Activated CD4-positive, alpha-beta memory T cell treated with anti-CD3 and anti-CD28 coated beads, Interleukin-2, amount 10 ng/mL, durations not matched to agents 7 days and 5 days (primary cell): ENCODE data around the gene CCSER1. TPM values are rescaled to one million over a fixed set of nuclear protein-coding genes. Genes with fewer than 3 reads are reported as not detected.
"Not testable (repeated sequence)": the region's sequence is repeated elsewhere in the genome, so short reads cannot be mapped to it uniquely, and the experiment has no call there.

ENCODE experiments used
- CTCF ChIA-PET: fragments of 350-600 bp; sonication (Branson Sonifier 250); formaldehyde crosslinking; loops from one replicate; lab custom pipeline; 2021; ENCODE audit warnings: antibody characterized with exemption, inconsistent platforms; lab: Charles Lee
- POLR2A ChIA-PET: fragments of 350-600 bp; sonication (Branson Sonifier 250); formaldehyde crosslinking; loops from one replicate; lab custom pipeline; 2021; ENCODE audit warnings: antibody characterized with exemption; lab: Charles Lee
- DNase-seq: peaks from one replicate; pipeline ENCODE4 v3.0.0-alpha.2; 2020
- H3K27ac Mint-ChIP-seq: one replicate; pipeline ENCODE4 v1.8.0; 2021; ENCODE audit warnings: mild to moderate bottlenecking, mixed read lengths
- H3K27me3 Mint-ChIP-seq: one replicate; pipeline ENCODE4 v1.8.0; 2021; ENCODE audit warnings: mixed read lengths
- H3K36me3 Mint-ChIP-seq: one replicate; pipeline ENCODE4 v1.8.0; 2021; ENCODE audit warnings: low read depth, mixed read lengths
- H3K4me1 Mint-ChIP-seq: one replicate; pipeline ENCODE4 v1.8.0; 2021; ENCODE audit warnings: mixed read lengths
- H3K4me3 Mint-ChIP-seq: one replicate; pipeline ENCODE4 v1.8.0; 2021; ENCODE audit warnings: mild to moderate bottlenecking, mixed read lengths
- H3K9me3 Mint-ChIP-seq: one replicate; pipeline ENCODE4 v1.8.0; 2021; ENCODE audit warnings: mixed read lengths
- total RNA-seq, 2 experiments: library from RNA; stranded (reverse); gene quantifications; one replicate each; pipeline ENCODE4 v1.2.3, GENCODE V29; 2021

Gene CCSER1
- total RNA-seq, 2 experiments from 2014 or later = 0.50 to 0.73 TPM

GRCh38 chr4:90906239-90906638, 779.0 kb downstream of the CCSER1 start:
- POLR2A ChIA-PET = no interaction called here
- no peak overlapping the region for H3K27ac Mint-ChIP-seq
- no peaks in the 10 kb centered on the region for H3K27me3 Mint-ChIP-seq
- H3K4me3 Mint-ChIP-seq = no peak overlapping the region
- DNase-seq = no peak
- CTCF ChIA-PET = no interaction called here
- no peaks in the 10 kb centered on the region for H3K36me3 Mint-ChIP-seq
- no peaks in the 10 kb centered on the region for H3K4me1 Mint-ChIP-seq
- H3K9me3 Mint-ChIP-seq = peaks cover 10% of the 10 kb centered on the region

DNA sequence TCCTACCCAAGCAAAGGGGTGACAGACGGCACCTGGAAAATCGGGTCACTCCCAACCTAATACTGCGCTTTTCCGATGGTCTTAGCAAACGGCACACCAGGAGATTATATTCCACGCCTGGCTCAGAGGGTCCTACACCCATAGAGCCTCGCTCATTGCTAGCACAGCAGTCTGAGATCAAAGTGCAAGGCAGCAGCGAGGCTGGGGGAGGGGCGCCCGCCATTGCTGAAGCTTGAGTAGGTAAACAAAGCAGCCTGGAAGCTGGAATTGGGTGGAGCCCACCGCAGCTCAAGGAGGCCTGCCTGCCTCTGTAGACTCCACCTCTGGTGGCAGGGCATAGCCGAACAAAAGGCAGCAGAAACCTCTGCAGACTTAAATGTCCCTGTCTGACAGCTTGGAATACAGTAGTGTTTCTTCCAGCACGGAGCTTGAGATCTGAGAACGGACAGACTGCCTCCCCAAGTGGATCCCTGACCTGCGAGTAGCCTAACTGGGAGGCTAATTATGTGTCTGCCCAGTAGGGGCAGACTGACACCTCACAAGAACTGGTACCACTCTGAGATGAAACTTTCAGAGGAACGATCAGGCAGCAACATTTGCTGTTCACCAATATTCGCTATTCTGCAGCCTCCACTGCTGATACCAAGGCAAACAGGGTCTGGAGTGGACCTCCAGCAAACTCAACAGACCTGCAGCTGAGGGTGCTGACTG, 784.7 kb downstream of the CCSER1 start:
- DNase-seq, POLR2A ChIA-PET, H3K4me1 Mint-ChIP-seq, H3K27ac Mint-ChIP-seq, H3K36me3 Mint-ChIP-seq, H3K27me3 Mint-ChIP-seq, CTCF ChIA-PET, H3K4me3 Mint-ChIP-seq: not testable (repeated sequence)
- H3K9me3 Mint-ChIP-seq = peaks cover 16% of the 10 kb centered on the region

GRCh38 chr4:90922174-90922573, 795.0 kb downstream of the CCSER1 start:
- Mint-ChIP-seq H3K4me3 (no peak overlapping the region), H3K4me1 (no peaks in the 10 kb centered on the region), H3K9me3 (no peaks in the 10 kb centered on the region), H3K27me3 (no peaks in the 10 kb centered on the region), H3K27ac (no peak overlapping the region), H3K36me3 (no peaks in the 10 kb centered on the region)
- ChIA-PET POLR2A (no interaction called here), CTCF (no interaction called here)
- DNase-seq = no peak

DNA sequence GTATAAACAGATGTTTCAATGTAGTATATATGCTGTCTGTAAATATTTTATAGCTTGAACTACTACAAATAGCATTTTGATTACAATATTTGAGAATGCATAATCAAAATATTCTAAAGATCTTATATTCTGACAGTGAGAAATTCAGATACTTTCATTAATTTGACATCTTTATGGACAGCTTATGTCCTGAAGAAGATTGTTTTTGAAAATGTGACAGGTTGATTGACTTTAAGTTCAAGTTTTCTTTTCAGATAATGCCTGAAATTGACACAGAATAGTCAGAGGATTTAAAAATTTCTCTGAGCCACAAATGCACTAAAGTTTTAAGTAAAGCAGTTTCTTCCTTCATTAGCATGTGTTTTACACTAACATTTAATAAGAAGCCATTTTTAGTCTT, 799.8 kb downstream of the CCSER1 start:
- no peaks in the 10 kb centered on the region for H3K4me1 Mint-ChIP-seq
- no peaks in the 10 kb centered on the region for H3K9me3 Mint-ChIP-seq
- no peak for DNase-seq
- no peaks in the 10 kb centered on the region for H3K36me3 Mint-ChIP-seq
- H3K27ac Mint-ChIP-seq = no peak overlapping the region
- ChIA-PET CTCF (no interaction called here), POLR2A (no interaction called here)
- H3K27me3 Mint-ChIP-seq = no peaks in the 10 kb centered on the region
- no peak overlapping the region for H3K4me3 Mint-ChIP-seq

DNA sequence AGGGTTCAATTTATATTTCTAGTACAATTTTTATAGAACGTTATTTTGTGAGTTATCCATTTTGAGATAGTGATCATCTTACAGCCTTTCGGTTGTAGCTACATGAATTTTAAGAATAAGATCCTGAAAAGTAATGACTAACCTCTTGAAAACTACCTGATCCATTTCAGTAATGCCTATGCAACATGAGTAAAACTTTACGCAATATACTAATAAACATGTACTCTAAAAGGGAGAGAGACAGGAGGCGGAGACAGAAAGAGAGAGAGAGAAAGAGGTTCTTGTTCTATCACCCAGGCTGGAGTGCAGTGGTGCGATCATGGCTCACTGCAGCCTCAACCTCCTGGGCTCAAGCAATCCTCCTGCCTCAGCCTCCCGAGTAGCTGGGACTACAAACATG, 816.1 kb downstream of the CCSER1 start:
- H3K4me3 Mint-ChIP-seq = no peak overlapping the region
- ChIA-PET POLR2A (no interaction called here), CTCF (no interaction called here)
- no peaks in the 10 kb centered on the region for H3K27me3 Mint-ChIP-seq
- no peaks in the 10 kb centered on the region for H3K36me3 Mint-ChIP-seq
- H3K27ac Mint-ChIP-seq = no peak overlapping the region
- no peaks in the 10 kb centered on the region for H3K9me3 Mint-ChIP-seq
- DNase-seq = no peak
- no peaks in the 10 kb centered on the region for H3K4me1 Mint-ChIP-seq

- ChIA-PET CTCF (no interaction called here), POLR2A (no interaction called here)
- no peak overlapping the region for H3K4me3 Mint-ChIP-seq
- no peak overlapping the region for H3K27ac Mint-ChIP-seq
- H3K4me1 Mint-ChIP-seq = no peaks in the 10 kb centered on the region
- no peaks in the 10 kb centered on the region for H3K9me3 Mint-ChIP-seq
- no peaks in the 10 kb centered on the region for H3K36me3 Mint-ChIP-seq
- no peaks in the 10 kb centered on the region for H3K27me3 Mint-ChIP-seq
- no peak for DNase-seq
Observed at GRCh38 chr4:90946945-90947344, 819.8 kb downstream of the CCSER1 start.

GRCh38 chr4:90950385-90950841, 823.2 kb downstream of the CCSER1 start:
- no peaks in the 10 kb centered on the region for H3K36me3 Mint-ChIP-seq
- POLR2A ChIA-PET = no interaction called here
- no peaks in the 10 kb centered on the region for H3K27me3 Mint-ChIP-seq
- no peaks in the 10 kb centered on the region for H3K9me3 Mint-ChIP-seq
- no peak overlapping the region for H3K4me3 Mint-ChIP-seq
- H3K27ac Mint-ChIP-seq = no peak overlapping the region
- DNase-seq = no peak
- CTCF ChIA-PET = no interaction called here
- H3K4me1 Mint-ChIP-seq = no peaks in the 10 kb centered on the region

DNA sequence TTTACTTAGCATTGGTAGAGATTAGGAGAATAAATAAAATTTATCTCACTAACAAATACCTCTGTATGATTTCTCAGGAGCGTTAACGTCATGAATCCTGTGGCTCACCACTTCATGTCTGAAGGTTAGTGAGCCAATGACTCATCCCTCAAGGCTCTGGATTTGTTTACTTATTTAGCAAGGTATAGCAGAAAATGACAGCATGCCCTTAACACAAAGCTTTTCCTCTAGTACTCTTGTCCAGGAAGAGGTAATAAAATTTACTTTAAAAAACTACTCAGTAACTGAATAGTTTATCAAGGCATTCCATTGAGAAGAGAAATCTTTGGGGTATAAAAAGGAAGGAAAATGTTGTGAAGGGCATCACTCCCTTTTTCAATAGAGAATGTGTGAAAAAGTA, 823.8 kb downstream of the CCSER1 start:
- no peak overlapping the region for H3K27ac Mint-ChIP-seq
- no peak overlapping the region for H3K4me3 Mint-ChIP-seq
- H3K27me3 Mint-ChIP-seq = no peaks in the 10 kb centered on the region
- no peaks in the 10 kb centered on the region for H3K36me3 Mint-ChIP-seq
- ChIA-PET CTCF (no interaction called here), POLR2A (no interaction called here)
- no peak for DNase-seq
- H3K4me1 Mint-ChIP-seq = no peaks in the 10 kb centered on the region
- H3K9me3 Mint-ChIP-seq = no peaks in the 10 kb centered on the region

- Mint-ChIP-seq H3K36me3 (no peaks in the 10 kb centered on the region), H3K9me3 (peaks cover 2% of the 10 kb centered on the region), H3K27me3 (no peaks in the 10 kb centered on the region), H3K4me1 (no peaks in the 10 kb centered on the region), H3K27ac (no peak overlapping the region), H3K4me3 (no peak overlapping the region)
- POLR2A ChIA-PET = no interaction called here
- CTCF ChIA-PET = no interaction called here
- DNase-seq = no peak
Observed at GRCh38 chr4:90958256-90958895, 831.2 kb downstream of the CCSER1 start.

DNA sequence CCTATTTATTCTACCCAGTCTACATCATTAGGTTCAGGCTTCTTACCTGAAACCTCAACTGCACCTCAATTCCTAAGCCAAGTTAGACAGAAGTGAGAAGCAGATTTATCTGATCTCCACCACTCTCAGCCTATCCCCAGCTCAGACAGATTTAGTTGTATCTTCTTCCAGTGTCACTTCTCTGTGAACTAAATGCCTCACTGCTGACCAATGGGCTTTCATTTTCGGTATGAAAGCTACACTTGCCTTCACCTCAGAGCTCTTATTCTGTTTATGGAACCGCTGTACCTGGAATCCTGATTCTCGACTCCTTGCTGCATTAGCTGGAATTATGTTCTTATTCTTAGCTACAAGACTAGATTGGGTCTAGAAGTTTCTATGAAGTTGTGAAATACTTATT, 833.2 kb downstream of the CCSER1 start:
- Mint-ChIP-seq H3K27me3 (no peaks in the 10 kb centered on the region), H3K36me3 (no peaks in the 10 kb centered on the region), H3K27ac (no peak overlapping the region), H3K4me1 (no peaks in the 10 kb centered on the region), H3K4me3 (no peak overlapping the region), H3K9me3 (peaks cover 2% of the 10 kb centered on the region)
- ChIA-PET CTCF (no interaction called here), POLR2A (no interaction called here)
- no peak for DNase-seq

DNA sequence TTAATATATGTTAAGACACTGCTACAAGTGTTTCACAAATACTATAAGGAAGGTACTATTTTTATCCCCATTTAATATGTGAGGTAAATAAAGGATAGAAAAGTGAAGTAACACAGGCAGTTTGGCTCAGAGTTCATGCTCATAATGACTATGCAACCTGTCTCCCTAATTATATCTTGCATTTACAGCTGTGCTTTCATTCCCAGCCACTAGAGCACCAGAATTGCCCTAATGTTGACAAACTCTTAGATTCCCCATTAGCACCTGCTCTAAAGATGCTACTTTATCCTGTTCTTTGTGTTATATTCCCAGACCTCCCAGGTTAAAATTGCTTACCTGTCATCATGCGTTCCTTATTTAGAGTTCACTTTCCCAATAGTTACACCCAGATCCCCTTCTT, 833.6 kb downstream of the CCSER1 start:
- Mint-ChIP-seq H3K27ac (no peak overlapping the region), H3K36me3 (no peaks in the 10 kb centered on the region), H3K9me3 (peaks cover 2% of the 10 kb centered on the region), H3K4me1 (no peaks in the 10 kb centered on the region), H3K4me3 (no peak overlapping the region), H3K27me3 (no peaks in the 10 kb centered on the region)
- DNase-seq = no peak
- POLR2A ChIA-PET = no interaction called here
- CTCF ChIA-PET = no interaction called here

DNA sequence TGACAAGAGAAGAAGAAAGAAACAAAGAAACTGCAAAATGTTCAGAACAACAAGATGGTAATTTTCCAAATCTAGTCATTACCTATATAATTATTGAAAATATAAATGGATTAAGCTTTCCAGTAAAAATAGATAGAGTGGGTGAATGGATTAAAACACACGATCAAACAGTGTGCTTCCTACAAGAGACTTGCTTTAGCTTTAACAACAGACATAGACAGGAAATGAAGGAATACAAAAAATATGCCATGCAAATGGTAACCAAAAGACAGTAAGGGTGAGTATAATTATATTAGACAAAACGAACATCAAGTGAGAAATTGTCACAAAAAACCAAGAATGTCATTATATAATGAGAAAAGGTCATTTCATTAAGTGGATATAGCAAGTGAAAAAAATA, 842.8 kb downstream of the CCSER1 start:
- H3K4me1 Mint-ChIP-seq = no peaks in the 10 kb centered on the region
- no peak overlapping the region for H3K4me3 Mint-ChIP-seq
- H3K36me3 Mint-ChIP-seq = no peaks in the 10 kb centered on the region
- ChIA-PET POLR2A (no interaction called here), CTCF (no interaction called here)
- H3K9me3 Mint-ChIP-seq = peaks cover 4% of the 10 kb centered on the region
- DNase-seq = no peak
- no peaks in the 10 kb centered on the region for H3K27me3 Mint-ChIP-seq
- no peak overlapping the region for H3K27ac Mint-ChIP-seq

GRCh38 chr4:90977726-90978125, 850.5 kb downstream of the CCSER1 start:
- H3K9me3 Mint-ChIP-seq = peaks cover under 1% of the 10 kb centered on the region
- H3K36me3 Mint-ChIP-seq = no peaks in the 10 kb centered on the region
- DNase-seq = no peak
- ChIA-PET CTCF (no interaction called here), POLR2A (no interaction called here)
- H3K27me3 Mint-ChIP-seq = no peaks in the 10 kb centered on the region
- no peaks in the 10 kb centered on the region for H3K4me1 Mint-ChIP-seq
- H3K27ac Mint-ChIP-seq = no peak overlapping the region
- H3K4me3 Mint-ChIP-seq = no peak overlapping the region

- ChIA-PET CTCF (no interaction called here), POLR2A (no interaction called here)
- Mint-ChIP-seq H3K9me3 (peaks cover 2% of the 10 kb centered on the region), H3K27ac (no peak overlapping the region), H3K27me3 (no peaks in the 10 kb centered on the region), H3K4me1 (no peaks in the 10 kb centered on the region), H3K4me3 (no peak overlapping the region), H3K36me3 (no peaks in the 10 kb centered on the region)
- DNase-seq = no peak
Observed at GRCh38 chr4:90979556-90979955, 852.4 kb downstream of the CCSER1 start.
